HFFc6 (cell line): Measurements from ENCODE around the gene PPP1R8. TPM values are rescaled to one million over a fixed set of nuclear protein-coding genes. Genes with fewer than 3 reads are reported as not detected.

ENCODE experiments used
- DNase-seq: peaks from one replicate; pipeline ENCODE4 v3.0.0-alpha.2; 2018
- H3K27ac Mint-ChIP-seq: 2 replicates; pipeline ENCODE4 v1.8.0; 2020; ENCODE audit warnings: mild to moderate bottlenecking, mixed read lengths
- H3K27me3 Mint-ChIP-seq: 2 replicates; pipeline ENCODE4 v1.8.0; 2021; ENCODE audit warnings: mild to moderate bottlenecking, moderate library complexity, mixed read lengths; ENCODE audit not compliant: insufficient read depth
- H3K36me3 Mint-ChIP-seq: 2 replicates; pipeline ENCODE4 v1.8.0; 2021; ENCODE audit warnings: low read depth, mixed read lengths
- H3K4me1 Mint-ChIP-seq: 2 replicates; pipeline ENCODE4 v1.8.0; 2020; ENCODE audit warnings: low read depth, mixed read lengths
- H3K4me3 Mint-ChIP-seq: 2 replicates; pipeline ENCODE4 v1.8.0; 2020; ENCODE audit warnings: mild to moderate bottlenecking, moderate library complexity, mixed read lengths
- H3K9me3 Mint-ChIP-seq: 2 replicates; pipeline ENCODE4 v1.8.0; 2020; ENCODE audit warnings: mild to moderate bottlenecking, mixed read lengths
- CTCF ChIP-seq: fragments of 200-600 bp; sonication (generic); IDR thresholded peaks from 2 replicates; pipeline ENCODE4 v1.5.0; 2021; ENCODE audit warnings: antibody characterized with exemption, mild to moderate bottlenecking
- total RNA-seq, 6 experiments: library from RNA; stranded (reverse); fragmentation: NEBNext Ultra II Directional; extraction: Animal tissue kit (Norgen Biotek cat#: 25700); gene quantifications; 2 replicates in 1 of 6; 3 replicates in 5 of 6; pipeline ENCODE4 v1.2.3, GENCODE V29; 2021

Gene PPP1R8
- total RNA-seq, 6 experiments from 2014 or later = 38.1 to 45.3 (median 39.1) TPM

DNA sequence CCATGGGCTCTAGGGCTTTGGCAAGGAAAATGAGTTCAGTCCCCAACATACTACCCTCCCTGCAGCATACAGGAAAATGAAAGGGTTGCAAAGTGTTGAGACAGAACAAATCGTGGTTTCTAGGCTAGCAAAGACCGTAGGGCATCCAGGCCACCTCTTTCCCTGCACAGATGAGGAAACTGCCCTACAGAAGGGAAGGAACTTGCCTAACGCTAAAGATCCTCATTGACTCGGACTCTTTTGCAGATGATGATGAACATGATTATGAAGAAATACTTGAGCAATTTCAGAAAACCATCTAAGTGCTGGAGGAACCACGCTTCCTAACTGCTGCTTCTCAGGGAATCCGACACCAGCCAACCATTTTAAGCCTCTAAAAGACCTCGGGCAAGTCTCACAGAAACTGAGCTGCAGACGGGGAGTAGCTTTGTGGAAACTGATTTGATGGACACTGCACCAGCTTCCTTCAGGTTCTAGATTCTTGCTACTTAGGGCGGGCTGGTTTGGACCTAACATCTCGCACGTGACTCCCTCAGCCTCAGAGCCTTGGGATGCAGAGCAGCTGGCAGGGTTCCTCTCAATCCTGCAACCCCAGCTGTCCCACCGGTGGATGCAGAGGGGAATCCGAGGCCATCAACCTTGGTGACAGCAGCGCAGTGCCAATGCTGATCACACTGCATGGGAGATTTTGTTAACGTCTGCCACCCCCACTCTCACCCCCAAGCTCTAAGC lies 55.2 kb downstream of the PPP1R8 start:
- H3K9me3 Mint-ChIP-seq = no peaks in the 10 kb centered on the region
- H3K4me3 Mint-ChIP-seq = no peak overlapping the region
- H3K27ac Mint-ChIP-seq = no peak overlapping the region
- peaks cover 2% of the 10 kb centered on the region; the same call in 1 of the 2 replicates for H3K36me3 Mint-ChIP-seq
- H3K27me3 Mint-ChIP-seq = no peaks in the 10 kb centered on the region
- H3K4me1 Mint-ChIP-seq = no peaks in the 10 kb centered on the region
- TF ChIP-seq CTCF = no peak
- DNase-seq = no peak

DNA sequence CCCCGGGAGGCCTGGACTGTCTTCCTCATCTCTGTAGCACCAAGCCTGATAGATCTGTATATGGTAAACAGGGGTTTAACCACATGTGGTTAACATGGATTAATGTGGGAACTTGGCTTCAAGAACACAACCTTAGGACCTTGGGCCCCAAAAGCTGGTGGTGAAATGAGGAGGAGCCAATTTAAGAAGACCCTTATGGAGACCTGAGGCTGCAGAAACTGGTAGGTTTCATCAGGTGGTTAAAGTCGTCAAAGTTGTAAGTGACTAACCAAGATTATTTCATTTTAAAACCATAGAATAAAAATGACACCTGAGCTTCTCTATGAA lies 55.7 kb downstream of the PPP1R8 start:
- Mint-ChIP-seq H3K36me3 (peaks cover 7% of the 10 kb centered on the region; the same call in 1 of the 2 replicates), H3K27ac (no peak overlapping the region), H3K4me1 (no peaks in the 10 kb centered on the region), H3K4me3 (no peak overlapping the region), H3K9me3 (no peaks in the 10 kb centered on the region), H3K27me3 (no peaks in the 10 kb centered on the region)
- no peak for DNase-seq
- no peak for TF ChIP-seq CTCF

DNA sequence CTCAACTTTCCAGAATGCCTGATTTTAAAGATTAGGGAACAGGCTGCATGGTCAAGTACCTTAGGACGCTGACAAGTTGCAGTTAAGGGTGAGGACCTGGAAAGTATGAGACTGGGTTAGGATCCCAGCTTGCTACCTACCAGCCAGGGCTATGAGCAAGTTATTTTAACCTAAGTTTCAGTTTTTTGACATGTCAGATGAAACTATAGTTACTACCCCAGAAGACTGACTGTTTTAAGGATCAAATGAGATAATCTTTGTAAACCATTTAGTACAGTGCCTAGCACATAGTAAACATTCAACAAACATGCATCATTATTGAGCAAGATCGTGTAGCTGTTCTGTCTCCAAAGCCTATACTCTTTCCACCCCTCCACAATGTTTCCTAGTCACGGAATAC lies 56.2 kb downstream of the PPP1R8 start:
- peaks cover 11% of the 10 kb centered on the region; the same call in 1 of the 2 replicates for H3K36me3 Mint-ChIP-seq
- DNase-seq = no peak
- H3K9me3 Mint-ChIP-seq = no peaks in the 10 kb centered on the region
- TF ChIP-seq CTCF = no peak
- no peak overlapping the region for H3K4me3 Mint-ChIP-seq
- H3K27ac Mint-ChIP-seq = no peak overlapping the region
- no peaks in the 10 kb centered on the region for H3K4me1 Mint-ChIP-seq
- H3K27me3 Mint-ChIP-seq = no peaks in the 10 kb centered on the region

DNA sequence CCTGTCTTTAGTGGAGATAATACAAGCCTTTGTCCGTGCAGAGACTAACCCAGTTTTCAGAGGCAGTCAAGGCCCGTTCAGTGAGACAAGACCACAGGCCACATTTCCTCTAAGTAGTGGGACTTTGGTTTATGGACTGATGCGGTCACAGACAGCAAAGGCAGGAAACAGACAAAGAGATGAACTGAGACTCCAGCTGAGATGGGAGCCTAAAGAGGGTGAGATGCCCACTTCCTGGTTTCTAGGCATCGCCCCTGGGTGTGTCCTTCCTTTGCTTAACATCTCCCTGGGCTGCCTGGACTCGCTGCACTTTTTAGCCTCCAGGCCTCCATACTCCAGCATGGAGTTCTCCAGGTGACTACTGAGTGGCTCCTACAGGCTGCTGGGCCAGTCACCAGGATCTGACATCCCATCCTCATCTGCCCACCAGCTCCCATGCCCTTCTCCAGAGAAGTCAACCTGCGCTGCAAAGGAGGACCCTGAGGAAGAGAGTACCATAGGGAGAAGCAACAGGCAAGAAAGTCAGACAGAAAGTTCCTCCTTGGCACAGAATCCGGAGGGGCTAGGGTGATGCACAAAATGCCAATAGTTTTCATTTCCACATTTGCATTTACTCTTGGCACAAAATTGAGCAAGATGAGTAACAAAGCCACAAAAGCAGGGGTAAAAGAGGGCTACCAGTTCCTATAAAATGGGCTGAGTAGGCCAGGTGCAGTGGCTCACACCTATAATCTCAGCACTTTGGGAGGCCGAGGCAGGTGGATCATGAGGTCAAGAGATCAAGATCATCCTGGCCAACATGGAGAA lies 56.8 kb downstream of the PPP1R8 start:
- Mint-ChIP-seq H3K36me3 (peaks cover 14% of the 10 kb centered on the region; the same call in 1 of the 2 replicates), H3K4me1 (no peaks in the 10 kb centered on the region), H3K4me3 (no peak overlapping the region), H3K27me3 (no peaks in the 10 kb centered on the region), H3K27ac (no peak overlapping the region), H3K9me3 (no peaks in the 10 kb centered on the region)
- no peak for TF ChIP-seq CTCF
- DNase-seq = no peak

DNA sequence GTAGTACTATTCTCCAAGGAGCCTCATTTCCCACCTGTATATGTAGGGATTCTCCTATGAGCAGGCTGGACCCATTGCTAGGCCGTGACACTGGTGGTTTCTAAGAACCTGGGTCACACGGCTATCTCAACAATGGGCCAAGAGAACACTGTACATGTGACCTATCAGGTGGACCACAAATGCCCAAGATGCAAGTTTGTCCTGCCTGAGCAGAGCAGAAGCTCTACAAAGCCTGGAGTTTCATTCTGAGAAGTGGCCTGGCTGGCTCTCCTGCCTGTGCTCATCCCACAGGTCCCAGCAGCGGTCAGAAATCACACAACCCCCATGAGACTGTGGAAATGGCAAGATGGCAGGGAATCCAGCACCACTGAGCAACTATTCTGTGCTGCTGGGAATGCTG lies 58.9 kb downstream of the PPP1R8 start:
- no peaks in the 10 kb centered on the region for H3K27me3 Mint-ChIP-seq
- no peaks in the 10 kb centered on the region for H3K9me3 Mint-ChIP-seq
- no peaks in the 10 kb centered on the region for H3K4me1 Mint-ChIP-seq
- no peak overlapping the region for H3K4me3 Mint-ChIP-seq
- H3K27ac Mint-ChIP-seq = no peak overlapping the region
- no peak for DNase-seq
- peaks cover 14% of the 10 kb centered on the region; the same call in 1 of the 2 replicates for H3K36me3 Mint-ChIP-seq
- TF ChIP-seq CTCF = no peak
